NCI-H1092 treated with DMSO at 0.1 percent for 48 hours (cell line): ENCODE results near the gene FGF16.
A peak's percentile ranks its signal among the peaks of the same experiment; 100 is the strongest.
"Not testable (repeated sequence)": the region's sequence is repeated elsewhere in the genome, so short reads cannot be mapped to it uniquely, and the experiment has no call there.

Experiments
- DNase-seq: peaks from one replicate; lab custom pipeline; 2025; lab: John Stamatoyannopoulos, UW

The FGF16 gene

DNA sequence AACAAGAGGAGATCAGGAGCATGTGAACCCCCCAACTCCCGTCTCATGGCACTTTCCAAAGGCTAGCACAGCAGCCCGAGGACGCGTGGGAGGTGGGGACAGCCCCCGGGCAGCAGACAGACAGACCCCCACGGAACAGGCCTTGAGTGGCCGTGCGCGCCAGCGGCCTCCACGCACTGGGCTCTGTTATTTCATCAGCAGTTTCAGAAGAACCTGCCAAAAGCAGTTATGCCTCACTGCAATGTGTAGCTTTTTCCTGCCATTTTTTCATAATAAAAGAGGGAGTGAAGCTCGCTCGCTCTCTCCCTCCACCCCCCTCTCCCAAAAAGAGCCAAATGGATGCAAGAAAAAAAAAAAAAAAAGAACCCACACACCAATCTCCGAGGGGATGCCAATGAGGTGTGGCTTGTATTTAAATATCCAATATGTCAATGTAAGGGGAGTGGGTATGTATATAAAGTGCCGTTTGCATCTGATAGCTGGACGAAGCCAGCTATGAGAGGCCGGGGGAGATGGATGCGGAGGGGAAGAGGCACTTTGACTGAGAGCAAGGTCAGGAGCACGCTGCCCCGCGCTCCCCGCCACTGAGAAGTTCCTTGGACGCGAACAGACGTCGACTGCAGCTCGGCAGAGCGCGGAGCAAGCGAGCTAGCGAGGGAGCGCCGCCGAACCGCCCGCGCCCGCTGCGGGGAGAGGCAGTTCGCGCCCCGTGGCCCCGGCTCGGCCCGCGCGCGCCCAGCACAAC, at the start of gene FGF16:
TSS of gene FGF16 (plus strand) at position 482 of the 745 bp plus-strand sequence. CDS start 286 bp downstream, outside the sequence.
- DNase-seq = no peak

GRCh38 chrX:77398330-77398954, 48.7 kb upstream of the FGF16 start:
- DNase-seq = no peak

DNA sequence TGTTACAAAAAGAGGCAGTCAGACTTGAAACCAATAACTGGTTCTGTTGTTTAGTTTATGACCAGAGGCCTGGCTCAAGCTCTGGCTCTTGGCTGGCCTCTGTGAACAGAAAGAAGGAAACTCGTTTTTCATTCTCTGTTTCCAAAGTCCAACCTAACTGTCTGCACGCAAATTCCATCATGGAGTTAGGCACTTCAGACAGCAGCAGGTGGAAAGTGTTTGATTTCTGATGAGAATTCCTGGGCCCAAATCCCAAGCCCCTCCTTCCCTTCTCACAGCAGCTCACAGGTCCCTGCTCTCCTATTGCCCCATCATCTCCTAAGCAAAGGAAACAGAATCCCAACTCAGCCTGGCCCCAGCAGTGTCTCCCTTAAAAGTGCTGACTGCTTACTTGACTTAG, 42.8 kb upstream of the FGF16 start:
- DNase-seq = no peak

- DNase-seq = not testable (repeated sequence)
Observed at GRCh38 chrX:77407821-77408220, 39.4 kb upstream of the FGF16 start.

DNA sequence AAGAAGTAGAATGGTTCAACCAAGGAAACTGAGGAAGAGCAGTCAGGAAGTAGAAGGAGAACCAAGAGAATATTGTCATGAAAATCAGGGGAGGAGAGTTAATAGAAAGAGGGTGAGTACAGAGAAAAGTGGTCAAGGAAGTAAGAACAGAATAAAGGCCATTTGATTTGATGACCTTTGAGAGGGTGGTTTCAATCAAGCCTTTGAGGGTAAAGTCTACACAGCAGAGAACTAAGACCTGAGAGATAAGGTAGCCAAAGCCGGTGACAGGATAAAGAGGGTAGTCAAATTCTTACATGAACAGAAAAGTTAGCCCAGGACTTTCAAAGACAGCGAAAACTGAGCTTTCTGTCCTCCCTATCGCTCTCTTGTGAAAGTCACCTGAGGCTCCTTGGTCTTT, 34.6 kb upstream of the FGF16 start:
- DNase-seq = no peak

DNA sequence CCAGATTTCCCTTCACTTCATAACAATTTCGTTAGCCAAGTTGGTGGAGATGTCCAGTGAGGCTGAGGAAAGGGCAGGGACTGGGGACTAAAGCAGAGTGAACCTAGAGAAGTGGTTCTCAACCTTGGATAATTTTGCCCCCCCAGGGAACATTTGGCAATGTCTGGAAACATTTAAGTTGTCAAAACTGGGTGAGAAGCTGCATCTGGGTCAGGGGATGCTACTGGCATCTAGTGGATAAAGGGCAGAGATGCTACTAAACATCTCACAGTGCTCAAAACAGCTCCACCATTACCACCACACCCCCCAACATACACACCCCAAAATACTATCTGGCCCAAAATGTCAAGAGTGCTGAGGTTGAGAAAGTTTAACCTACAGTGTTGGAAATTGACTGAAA, 32.0 kb upstream of the FGF16 start:
- DNase-seq = no peak

GRCh38 chrX:77415882-77416281, 31.3 kb upstream of the FGF16 start:
- DNase-seq = no peak

- DNase-seq = no peak
Observed at GRCh38 chrX:77422891-77423648, 24.1 kb upstream of the FGF16 start.

GRCh38 chrX:77426811-77427210, 20.4 kb upstream of the FGF16 start:
- no peak for DNase-seq

- no peak for DNase-seq
Observed at GRCh38 chrX:77427611-77428010, 19.6 kb upstream of the FGF16 start.

GRCh38 chrX:77428551-77428950, 18.6 kb upstream of the FGF16 start:
- DNase-seq = no peak

- DNase-seq = no peak
Observed at GRCh38 chrX:77431227-77431626, 16.0 kb upstream of the FGF16 start.

GRCh38 chrX:77433001-77433400, 14.2 kb upstream of the FGF16 start:
- DNase-seq = no peak

DNA sequence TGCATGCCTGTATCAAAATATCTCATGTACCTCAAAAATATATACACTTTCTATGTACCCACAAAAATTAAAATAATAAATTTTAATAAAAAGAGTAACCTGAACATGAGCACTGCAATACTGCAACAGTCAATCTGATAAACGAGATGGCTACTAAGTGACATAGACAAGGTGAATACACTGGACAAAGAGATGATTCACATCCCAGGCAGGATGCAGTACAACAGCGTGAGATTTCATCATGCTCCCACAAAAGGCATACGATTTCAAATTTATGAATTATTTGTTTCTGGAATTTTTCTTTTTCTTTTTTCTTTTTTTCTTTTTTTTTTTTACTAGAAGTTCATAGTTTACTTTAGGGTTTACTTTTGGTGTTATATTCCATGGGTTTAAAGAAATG, 12.2 kb upstream of the FGF16 start:
- DNase-seq = no peak

GRCh38 chrX:77436271-77436670, 10.9 kb upstream of the FGF16 start:
- no peak for DNase-seq

GRCh38 chrX:77436682-77437081, 10.5 kb upstream of the FGF16 start:
- no peak for DNase-seq

- no peak for DNase-seq
Observed at GRCh38 chrX:77440330-77440729, 6.9 kb upstream of the FGF16 start.

GRCh38 chrX:77441033-77441432, 6.2 kb upstream of the FGF16 start:
- DNase-seq = no peak

DNA sequence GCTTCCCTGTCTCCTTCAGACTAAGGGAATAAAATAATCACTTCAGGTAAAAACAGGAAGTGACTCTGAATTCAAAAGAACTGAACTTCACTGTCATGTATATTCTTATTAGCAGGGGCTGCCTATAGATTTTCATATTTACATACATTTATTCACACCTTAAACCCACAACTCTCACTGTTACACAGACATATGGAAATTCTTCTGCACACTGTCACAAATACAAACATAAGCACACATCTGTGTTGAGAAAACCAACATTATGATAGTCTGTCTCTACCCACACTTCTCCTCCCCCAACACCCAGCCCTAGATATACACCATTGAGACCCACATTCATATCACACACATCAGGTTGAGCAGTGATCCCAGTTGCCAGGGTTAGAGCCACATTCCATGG, 5.7 kb upstream of the FGF16 start:
- no peak for DNase-seq

DNA sequence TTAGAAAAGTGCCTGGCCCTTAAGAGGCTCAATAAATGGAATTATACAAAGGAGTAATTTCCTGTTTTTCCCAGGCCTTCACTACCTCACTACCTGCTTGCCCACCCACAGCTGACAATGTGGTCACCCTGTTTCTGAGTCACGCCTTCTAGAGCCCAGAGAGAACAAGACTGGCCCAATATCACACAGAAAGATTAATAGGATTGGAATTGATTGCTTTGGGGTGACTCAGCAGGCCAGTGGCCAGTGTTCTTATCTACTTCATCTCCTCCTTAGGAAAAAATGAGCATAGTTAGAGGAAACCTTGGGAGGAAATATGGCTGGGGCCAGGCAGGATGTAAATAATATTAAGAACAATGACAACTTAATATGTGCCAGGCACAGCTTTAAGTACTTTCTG, 4.5 kb upstream of the FGF16 start:
- no peak for DNase-seq

GRCh38 chrX:77444075-77444474, 3.1 kb upstream of the FGF16 start:
- no peak for DNase-seq

- no peak for DNase-seq
Observed at GRCh38 chrX:77444545-77444944, 2.6 kb upstream of the FGF16 start.

GRCh38 chrX:77446029-77446585, 1.1 kb upstream of the FGF16 start:
- DNase-seq = peak; percentile 15
